ENCODE results near the gene SLC25A40. TPM values are rescaled to one million over a fixed set of nuclear protein-coding genes. Genes with fewer than 3 reads are reported as not detected.

Gene SLC25A40
- total RNA-seq, 1 experiment from 2014 or later: 43.7 TPM

GRCh38 chr7:87885018-87885417 lies 8.9 kb upstream of the SLC25A40 start:
- Histone ChIP-seq H3K27ac (ENCODE audit: low read length) (no peak overlapping the region), H3K36me3 (ENCODE audit: control insufficient read depth, insufficient read depth, low read length) (peaks cover 40% of the 10 kb centered on the region), H3K4me3 (ENCODE audit: low read depth in 2 of 2, low read length in 2 of 2) (no peak overlapping the region), H3K4me1 (ENCODE audit: control insufficient read depth, insufficient read depth, low read length) (no peaks in the 10 kb centered on the region), H3K9me3 (ENCODE audit: control insufficient read depth, insufficient read depth, low read depth, low read length) (no peaks in the 10 kb centered on the region), H3K27me3 (ENCODE audit: control insufficient read depth, insufficient read depth, low read length) (no peaks in the 10 kb centered on the region)
- CTCF ChIA-PET: no interaction called here
- in situ Hi-C loops (cut with HindIII; ENCODE audit: low pct_unique_long_range_greater_than_20kb, low sequenced_read_pairs) (no loop called here), intact Hi-C loops (cut with micrococcal nuclease; ENCODE audit: unreplicated experiment) (no loop called here)
- BruUV-seq (replicated peaks): no TSS peak
- no peak for DNase-seq (ENCODE audit: low read depth, low spot score)
- TF ChIP-seq, protein P1, sequence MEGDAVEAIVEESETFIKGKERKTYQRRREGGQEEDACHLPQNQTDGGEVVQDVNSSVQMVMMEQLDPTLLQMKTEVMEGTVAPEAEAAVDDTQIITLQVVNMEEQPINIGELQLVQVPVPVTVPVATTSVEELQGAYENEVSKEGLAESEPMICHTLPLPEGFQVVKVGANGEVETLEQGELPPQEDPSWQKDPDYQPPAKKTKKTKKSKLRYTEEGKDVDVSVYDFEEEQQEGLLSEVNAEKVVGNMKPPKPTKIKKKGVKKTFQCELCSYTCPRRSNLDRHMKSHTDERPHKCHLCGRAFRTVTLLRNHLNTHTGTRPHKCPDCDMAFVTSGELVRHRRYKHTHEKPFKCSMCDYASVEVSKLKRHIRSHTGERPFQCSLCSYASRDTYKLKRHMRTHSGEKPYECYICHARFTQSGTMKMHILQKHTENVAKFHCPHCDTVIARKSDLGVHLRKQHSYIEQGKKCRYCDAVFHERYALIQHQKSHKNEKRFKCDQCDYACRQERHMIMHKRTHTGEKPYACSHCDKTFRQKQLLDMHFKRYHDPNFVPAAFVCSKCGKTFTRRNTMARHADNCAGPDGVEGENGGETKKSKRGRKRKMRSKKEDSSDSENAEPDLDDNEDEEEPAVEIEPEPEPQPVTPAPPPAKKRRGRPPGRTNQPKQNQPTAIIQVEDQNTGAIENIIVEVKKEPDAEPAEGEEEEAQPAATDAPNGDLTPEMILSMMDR (IDR thresholded peaks at IDR 0.05): peak; percentile 8; the same call in 1 of the 2 replicates
- TF ChIP-seq, protein P2, sequence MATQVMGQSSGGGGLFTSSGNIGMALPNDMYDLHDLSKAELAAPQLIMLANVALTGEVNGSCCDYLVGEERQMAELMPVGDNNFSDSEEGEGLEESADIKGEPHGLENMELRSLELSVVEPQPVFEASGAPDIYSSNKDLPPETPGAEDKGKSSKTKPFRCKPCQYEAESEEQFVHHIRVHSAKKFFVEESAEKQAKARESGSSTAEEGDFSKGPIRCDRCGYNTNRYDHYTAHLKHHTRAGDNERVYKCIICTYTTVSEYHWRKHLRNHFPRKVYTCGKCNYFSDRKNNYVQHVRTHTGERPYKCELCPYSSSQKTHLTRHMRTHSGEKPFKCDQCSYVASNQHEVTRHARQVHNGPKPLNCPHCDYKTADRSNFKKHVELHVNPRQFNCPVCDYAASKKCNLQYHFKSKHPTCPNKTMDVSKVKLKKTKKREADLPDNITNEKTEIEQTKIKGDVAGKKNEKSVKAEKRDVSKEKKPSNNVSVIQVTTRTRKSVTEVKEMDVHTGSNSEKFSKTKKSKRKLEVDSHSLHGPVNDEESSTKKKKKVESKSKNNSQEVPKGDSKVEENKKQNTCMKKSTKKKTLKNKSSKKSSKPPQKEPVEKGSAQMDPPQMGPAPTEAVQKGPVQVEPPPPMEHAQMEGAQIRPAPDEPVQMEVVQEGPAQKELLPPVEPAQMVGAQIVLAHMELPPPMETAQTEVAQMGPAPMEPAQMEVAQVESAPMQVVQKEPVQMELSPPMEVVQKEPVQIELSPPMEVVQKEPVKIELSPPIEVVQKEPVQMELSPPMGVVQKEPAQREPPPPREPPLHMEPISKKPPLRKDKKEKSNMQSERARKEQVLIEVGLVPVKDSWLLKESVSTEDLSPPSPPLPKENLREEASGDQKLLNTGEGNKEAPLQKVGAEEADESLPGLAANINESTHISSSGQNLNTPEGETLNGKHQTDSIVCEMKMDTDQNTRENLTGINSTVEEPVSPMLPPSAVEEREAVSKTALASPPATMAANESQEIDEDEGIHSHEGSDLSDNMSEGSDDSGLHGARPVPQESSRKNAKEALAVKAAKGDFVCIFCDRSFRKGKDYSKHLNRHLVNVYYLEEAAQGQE (IDR thresholded peaks at IDR 0.05; ENCODE audit: insufficient read depth in 1 of 2, low read depth in 2 of 2, low read length in 1 of 2): no peak
- no peak for ATAC-seq
- POLR2A ChIA-PET: no interaction called here

- H3K4me3 ChIP-seq (ENCODE audit: low read depth in 2 of 2, low read length in 2 of 2): no peak overlapping the region
- ChIA-PET CTCF (no interaction called here), POLR2A (interaction anchor here (0.5 kb wide), 1 partner anchor 18 kb away, joined by 3 read pairs; no protein-coding TSS in a partner anchor)
- intact Hi-C loops (cut with micrococcal nuclease; ENCODE audit: unreplicated experiment): no loop called here
- in situ Hi-C loops (cut with HindIII; ENCODE audit: low pct_unique_long_range_greater_than_20kb, low sequenced_read_pairs): no loop called here
- BruUV-seq (replicated peaks): no TSS peak
- DNase-seq (ENCODE audit: low read depth, low spot score) (no peak), ATAC-seq (no peak)
- peaks cover 36% of the 10 kb centered on the region for H3K36me3 ChIP-seq (ENCODE audit: control insufficient read depth, insufficient read depth, low read length)
- no peaks in the 10 kb centered on the region for H3K27me3 ChIP-seq (ENCODE audit: control insufficient read depth, insufficient read depth, low read length)
- TF ChIP-seq TCF7L2 (IDR thresholded peaks at IDR 0.05; ENCODE audit: low read depth, low read length): no peak
- TF ChIP-seq, protein P2 (IDR thresholded peaks at IDR 0.05; ENCODE audit: insufficient read depth in 1 of 2, low read depth in 2 of 2, low read length in 1 of 2): no peak
- TF ChIP-seq, protein P1 (IDR thresholded peaks at IDR 0.05): no peak
- no peak for TF ChIP-seq SIN3A (IDR thresholded peaks at IDR 0.05; ENCODE audit: borderline replicate concordance, insufficient read depth, low read depth, low read length)
- TF ChIP-seq POLR2AphosphoS5 (IDR thresholded peaks at IDR 0.05; ENCODE audit: low read depth, low read length): no peak
- no peak overlapping the region for H3K27ac ChIP-seq (ENCODE audit: low read length)
- no peaks in the 10 kb centered on the region for H3K9me3 ChIP-seq (ENCODE audit: control insufficient read depth, insufficient read depth, low read depth, low read length)
- H3K4me1 ChIP-seq (ENCODE audit: control insufficient read depth, insufficient read depth, low read length): peaks cover 7% of the 10 kb centered on the region
Observed at GRCh38 chr7:87882151-87882937, 6.2 kb upstream of the SLC25A40 start.
